Lung (tissue), 12 donors: ENCODE results near the gene CTTNBP2. TPM values are rescaled to one million over a fixed set of nuclear protein-coding genes. Genes with fewer than 3 reads are reported as not detected.

Source experiments
- ATAC-seq: fragments of 200-7000 bp; cut with Tn5 transposase; one replicate; pipeline ENCODE4 v1.9.1; 2020; ENCODE audit warnings: moderate number of reproducible peaks; ENCODE audit not compliant: insufficient read depth, low FRiP score
- DNase-seq, 3 donors: peaks; one replicate each; pipeline ENCODE4 v3.0.0-alpha.2; 2013 to 2017
- H3K27ac ChIP-seq, 2 donors: one replicate each; pipeline ENCODE4 v1.5.1; 2013; ENCODE audit warnings: mild to moderate bottlenecking in 2 of 2, moderate library complexity in 2 of 2, control low read depth in 1 of 2, inconsistent platforms in 1 of 2, low read depth in 1 of 2, low read length in 1 of 2
- H3K27me3 ChIP-seq, 3 donors: one replicate each; pipeline ENCODE4 v1.5.1; 2013; ENCODE audit warnings: low read length in 2 of 3; ENCODE audit not compliant: control insufficient read depth in 3 of 3, insufficient read depth in 3 of 3
- H3K36me3 ChIP-seq, 4 donors: one replicate each; pipeline ENCODE4 v1.5.1; 2013; ENCODE audit warnings: low read length in 4 of 4, mild to moderate bottlenecking in 1 of 4, moderate library complexity in 1 of 4; ENCODE audit not compliant: control insufficient read depth in 4 of 4, insufficient read depth in 4 of 4
- H3K4me1 ChIP-seq, 5 donors: one replicate each; pipeline ENCODE4 v1.5.1; 2013; ENCODE audit warnings: low read length in 5 of 5, mild to moderate bottlenecking in 2 of 5, moderate library complexity in 1 of 5; ENCODE audit not compliant: control insufficient read depth in 5 of 5, insufficient read depth in 5 of 5
- H3K4me3 ChIP-seq: one replicate; pipeline ENCODE4 v1.5.1; 2013; ENCODE audit warnings: mild to moderate bottlenecking, control low read depth, moderate library complexity
- H3K9ac ChIP-seq, 2 donors: one replicate each; pipeline ENCODE4 v1.5.1; 2013; ENCODE audit warnings: low read length in 2 of 2, control low read depth in 1 of 2; ENCODE audit not compliant: insufficient read depth in 1 of 2
- H3K9me3 ChIP-seq, 4 donors: one replicate each; pipeline ENCODE4 v1.5.1; 2013; ENCODE audit warnings: low read length in 3 of 4, mild to moderate bottlenecking in 1 of 4, moderate library complexity in 1 of 4; ENCODE audit not compliant: control insufficient read depth in 4 of 4, insufficient read depth in 3 of 4
- WGBS, 2 donors: extraction: QIAGEN DNeasy Blood & Tissue Kit; methylation state at CpG; one replicate each; pipeline ENCODE4 v1.1.7; 2013; 5-methylcytosine and 5-hydroxymethylcytosine counted together
- polyA plus RNA-seq, 2 donors: library from polyadenylated mRNA; stranded (reverse); fragments of 200-250 nt; gene quantifications; one replicate each; pipeline ENCODE4 v1.2.1, GENCODE V29; 2013
- total RNA-seq, 2 donors: library from RNA; depleted of rRNA in 1 of 2; stranded (reverse); fragments of >200 nt in 1 of 2; gene quantifications; one replicate each; pipeline ENCODE4 v1.2.1, GENCODE V29; 2014 to 2021
- TF ChIP-seq, protein P1 (sequence below): IDR thresholded peaks from 2 replicates; pipeline ENCODE4 v1.5.1; 2012; ENCODE audit warnings: mild to moderate bottlenecking; ENCODE audit errors: control extremely low read depth, extremely low read depth
- donor health status: control.
- donor health status: control.
- donor health status: Bipolar disorder and iron deficiency.
- donor health status: healthy.
- donor health status: DM: yes; HTN: yes; CAD: no.

Gene CTTNBP2
- total and polyA plus RNA-seq, 4 donors = 0.63 to 15.4 (median 2.4) TPM

- no peak overlapping the region for H3K4me3 ChIP-seq
- TF ChIP-seq, protein P1, sequence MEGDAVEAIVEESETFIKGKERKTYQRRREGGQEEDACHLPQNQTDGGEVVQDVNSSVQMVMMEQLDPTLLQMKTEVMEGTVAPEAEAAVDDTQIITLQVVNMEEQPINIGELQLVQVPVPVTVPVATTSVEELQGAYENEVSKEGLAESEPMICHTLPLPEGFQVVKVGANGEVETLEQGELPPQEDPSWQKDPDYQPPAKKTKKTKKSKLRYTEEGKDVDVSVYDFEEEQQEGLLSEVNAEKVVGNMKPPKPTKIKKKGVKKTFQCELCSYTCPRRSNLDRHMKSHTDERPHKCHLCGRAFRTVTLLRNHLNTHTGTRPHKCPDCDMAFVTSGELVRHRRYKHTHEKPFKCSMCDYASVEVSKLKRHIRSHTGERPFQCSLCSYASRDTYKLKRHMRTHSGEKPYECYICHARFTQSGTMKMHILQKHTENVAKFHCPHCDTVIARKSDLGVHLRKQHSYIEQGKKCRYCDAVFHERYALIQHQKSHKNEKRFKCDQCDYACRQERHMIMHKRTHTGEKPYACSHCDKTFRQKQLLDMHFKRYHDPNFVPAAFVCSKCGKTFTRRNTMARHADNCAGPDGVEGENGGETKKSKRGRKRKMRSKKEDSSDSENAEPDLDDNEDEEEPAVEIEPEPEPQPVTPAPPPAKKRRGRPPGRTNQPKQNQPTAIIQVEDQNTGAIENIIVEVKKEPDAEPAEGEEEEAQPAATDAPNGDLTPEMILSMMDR = no peak
- H3K9ac ChIP-seq = no peak overlapping the region
- ATAC-seq (no peak), DNase-seq (no peak)
- 69 to 88% methylated on average over 3 of the region's 3 CpGs for WGBS, 2 donors
- H3K4me1 ChIP-seq = peaks cover 0 to 9% (median 0%) of the 10 kb centered on the region in 5 donors
- H3K27ac ChIP-seq = no peak overlapping the region
- no peaks in the 10 kb centered on the region for H3K27me3 ChIP-seq
- no peaks in the 10 kb centered on the region for H3K36me3 ChIP-seq
- no peaks in the 10 kb centered on the region for H3K9me3 ChIP-seq
Measured at GRCh38 chr7:117908031-117908795, 35.0 kb upstream of the CTTNBP2 start.

- Histone ChIP-seq H3K36me3 (no peaks in the 10 kb centered on the region), H3K9me3 (no peaks in the 10 kb centered on the region), H3K4me1 (peaks cover 0 to 9% (median 0%) of the 10 kb centered on the region in 5 donors), H3K27me3 (no peaks in the 10 kb centered on the region), H3K4me3 (no peak overlapping the region), H3K9ac (no peak overlapping the region), H3K27ac (no peak overlapping the region)
- no peak for ATAC-seq
- DNase-seq = no peak
- WGBS, 2 donors = 73 to 90% methylated on average over 4 of the region's 4 CpGs
- TF ChIP-seq, protein P1 = no peak
Measured at GRCh38 chr7:117907049-117907640, 33.9 kb upstream of the CTTNBP2 start.

- Histone ChIP-seq H3K9me3 (no peaks in the 10 kb centered on the region), H3K36me3 (no peaks in the 10 kb centered on the region), H3K4me1 (no peaks in the 10 kb centered on the region), H3K4me3 (no peak overlapping the region), H3K27me3 (no peaks in the 10 kb centered on the region), H3K9ac (no peak overlapping the region), H3K27ac (no peak overlapping the region)
- DNase-seq = no peak
- TF ChIP-seq, protein P1 = no peak
- 85 to 87% methylated on average over 5 of the region's 5 CpGs for WGBS, 2 donors
- no peak for ATAC-seq
Measured at GRCh38 chr7:117902314-117902889, 29.2 kb upstream of the CTTNBP2 start.
